GM18868 (cell line): ENCODE results near the gene EIF4E3.

Source experiments
- ATAC-seq: cut with Tn5 transposase; IDR thresholded peaks from one replicate; pipeline ENCODE4 v1.9.1; 2021; ENCODE audit warnings: mild to moderate bottlenecking, moderate library complexity; ENCODE audit not compliant: unreplicated experiment

EIF4E3 gene

GRCh38 chr3:71723452-71724170 lies 1.6 kb downstream of the EIF4E3 start:
- peak; percentile 51 for ATAC-seq

- ATAC-seq: no peak
Observed at GRCh38 chr3:71722693-71723092, 2.5 kb downstream of the EIF4E3 start.

GRCh38 chr3:71721651-71722157 lies 3.5 kb downstream of the EIF4E3 start:
- no peak for ATAC-seq

GRCh38 chr3:71721002-71721401 lies 4.2 kb downstream of the EIF4E3 start:
- ATAC-seq: no peak

- no peak for ATAC-seq
Observed at GRCh38 chr3:71718072-71718471, 7.1 kb downstream of the EIF4E3 start.

DNA sequence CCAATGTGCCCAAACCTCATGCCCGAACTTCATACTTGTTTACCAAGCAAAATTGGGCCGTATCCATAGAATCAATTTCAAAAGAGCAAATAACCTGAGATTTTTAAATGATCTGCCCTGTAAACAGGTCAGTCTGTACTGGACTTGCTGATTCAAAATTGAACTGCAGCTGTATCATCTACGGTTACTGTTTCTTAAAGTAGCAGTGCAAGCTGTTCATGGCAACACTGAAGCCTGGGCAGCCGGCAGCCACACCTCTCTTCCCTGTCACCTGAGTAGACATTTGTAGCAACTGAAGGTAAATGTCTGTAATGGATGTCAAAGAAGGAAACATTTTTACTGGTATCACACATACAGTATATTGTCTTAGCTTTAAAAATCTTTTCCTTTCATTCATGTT lies 10.6 kb downstream of the EIF4E3 start:
- no peak for ATAC-seq

- no peak for ATAC-seq
Observed at GRCh38 chr3:71713041-71713440, 12.2 kb downstream of the EIF4E3 start.

DNA sequence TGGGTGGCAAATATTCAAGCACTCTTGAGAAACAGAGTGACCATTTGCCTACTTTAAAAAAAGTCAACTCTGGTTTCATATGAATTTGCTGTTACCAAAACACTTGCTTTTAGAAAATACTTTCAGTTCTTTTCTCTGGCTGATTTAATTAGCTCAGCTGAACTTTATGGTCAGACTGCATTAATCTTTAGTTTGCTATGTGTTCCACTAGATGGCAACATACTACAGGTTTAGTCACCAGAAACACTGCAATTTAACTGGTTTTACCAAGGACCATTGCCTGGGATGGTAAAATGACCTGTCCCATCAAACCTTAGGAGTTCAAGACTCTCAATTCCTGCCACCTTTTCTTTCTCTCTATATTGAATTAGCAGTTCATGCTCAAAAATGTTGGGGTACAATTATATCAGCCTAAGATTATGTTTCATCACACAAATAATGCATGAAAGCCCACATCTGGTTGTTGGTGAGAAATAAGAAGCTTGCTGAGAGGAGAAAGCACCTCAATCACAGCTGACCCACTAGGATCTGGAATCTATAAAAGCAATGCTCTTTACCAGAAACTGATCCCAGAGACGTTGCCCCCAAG lies 14.2 kb downstream of the EIF4E3 start:
- peak; percentile 80 for ATAC-seq

DNA sequence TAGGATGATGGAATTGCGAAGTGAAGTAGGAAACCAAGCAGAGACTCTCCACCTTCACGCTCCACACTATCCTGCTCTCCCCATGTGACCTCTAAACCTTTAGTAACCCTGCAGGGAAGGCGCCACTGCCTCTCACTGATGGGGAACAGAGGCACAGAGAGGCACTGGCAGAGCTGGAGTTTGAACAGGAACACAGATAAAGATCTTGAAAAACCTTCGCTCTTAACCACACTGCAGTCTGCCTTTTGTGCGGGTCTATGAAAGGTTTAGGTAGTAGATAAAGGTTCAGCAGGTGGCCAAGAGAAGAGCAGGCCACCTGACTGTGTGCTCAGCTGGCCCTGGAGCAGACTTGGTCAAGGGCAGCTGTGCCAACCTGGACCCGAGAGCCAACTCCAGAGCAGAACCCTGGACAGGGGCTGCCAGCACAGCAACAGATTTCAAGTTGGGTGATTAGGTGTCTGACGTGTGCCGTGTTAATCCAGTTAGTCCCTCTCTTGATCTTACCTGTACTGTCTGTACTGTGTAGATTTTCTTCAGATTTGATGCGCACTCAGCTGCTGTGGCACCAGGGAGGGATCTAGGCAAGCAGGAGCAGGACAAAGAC lies 15.2 kb downstream of the EIF4E3 start:
- ATAC-seq: no peak

GRCh38 chr3:71708476-71709105 lies 16.6 kb downstream of the EIF4E3 start:
- ATAC-seq: no peak

- ATAC-seq: no peak
Observed at GRCh38 chr3:71707595-71707994, 17.6 kb downstream of the EIF4E3 start.

DNA sequence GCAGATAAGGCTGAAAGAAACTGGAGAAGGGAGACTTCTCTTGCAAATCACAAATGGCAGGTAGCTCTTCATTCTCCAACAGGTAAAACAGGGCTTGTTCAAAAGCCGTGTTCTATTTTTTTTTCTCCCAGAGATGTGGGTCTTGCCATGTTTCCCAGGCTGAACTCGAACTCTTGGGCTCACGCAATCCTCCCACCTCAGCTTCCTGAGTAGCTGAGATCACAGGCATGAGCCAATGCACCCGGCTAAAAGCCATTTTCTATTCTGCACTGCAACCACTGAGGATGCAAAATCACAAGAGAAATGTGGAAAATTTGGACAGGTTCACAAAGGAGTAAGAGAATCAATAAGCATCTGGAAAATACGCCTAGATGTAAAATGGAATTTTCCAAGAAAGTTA lies 19.5 kb downstream of the EIF4E3 start:
- ATAC-seq: no peak

- ATAC-seq: no peak
Observed at GRCh38 chr3:71704915-71705314, 20.3 kb downstream of the EIF4E3 start.

DNA sequence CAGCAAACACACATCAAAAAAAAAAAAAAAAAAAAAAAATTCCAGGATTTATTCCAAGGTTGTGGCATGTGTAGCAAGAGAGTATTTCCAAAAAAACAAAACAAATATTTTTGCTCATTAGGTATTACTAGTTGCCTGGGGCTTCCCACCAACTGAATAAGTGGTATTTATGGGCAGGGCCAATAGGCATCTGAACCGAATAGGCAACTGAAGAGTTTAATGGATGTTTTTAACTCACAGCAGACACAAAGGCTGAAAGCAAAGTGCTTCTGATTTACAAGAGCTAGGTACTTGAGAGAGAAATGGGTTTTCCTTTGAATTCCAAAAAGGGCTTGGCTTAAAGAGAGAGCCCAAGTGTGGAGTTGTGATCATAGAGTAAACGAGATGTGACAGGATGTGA lies 21.4 kb downstream of the EIF4E3 start:
- no peak for ATAC-seq

DNA sequence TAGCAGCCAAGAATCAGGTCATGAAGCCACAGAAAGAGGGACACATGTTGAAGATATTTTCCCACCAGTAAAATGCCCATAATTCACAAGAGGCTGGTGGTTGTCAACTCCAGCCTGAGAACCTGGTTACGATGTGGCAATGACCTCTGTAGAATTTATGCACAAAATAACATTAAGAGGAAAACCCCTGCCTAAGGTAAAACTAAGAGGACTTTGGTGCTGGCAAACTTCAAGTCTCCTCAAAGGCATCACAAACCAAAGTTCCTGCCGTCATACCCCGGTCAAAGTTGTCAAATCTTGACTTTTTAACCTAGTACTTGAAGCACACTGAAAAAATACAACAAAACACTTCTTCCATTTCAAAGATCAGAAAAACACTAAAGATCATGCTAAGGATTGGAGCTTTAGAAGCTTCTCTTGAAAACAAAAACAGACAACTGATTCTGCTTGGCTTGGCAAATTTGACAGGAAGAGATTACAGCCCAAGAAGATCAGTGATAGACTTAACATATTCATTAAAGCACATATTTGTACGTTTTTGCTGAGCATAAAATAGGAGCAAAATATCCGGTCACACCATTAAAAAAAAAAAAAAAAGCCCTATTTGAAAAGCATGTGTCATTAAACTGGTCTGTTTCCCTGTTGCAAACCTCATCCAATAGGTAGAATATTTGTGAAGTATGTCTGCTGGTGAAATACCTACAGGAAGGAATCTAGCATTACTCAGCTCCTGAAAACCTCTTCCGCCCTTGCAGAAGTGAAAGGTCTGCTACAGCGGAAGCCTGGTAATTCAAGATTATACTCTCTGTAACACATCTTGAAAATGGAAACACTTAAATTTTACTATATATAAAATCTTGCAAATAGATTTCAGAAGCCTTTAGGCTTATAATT lies 22.8 kb downstream of the EIF4E3 start:
- peak; percentile 84 for ATAC-seq

DNA sequence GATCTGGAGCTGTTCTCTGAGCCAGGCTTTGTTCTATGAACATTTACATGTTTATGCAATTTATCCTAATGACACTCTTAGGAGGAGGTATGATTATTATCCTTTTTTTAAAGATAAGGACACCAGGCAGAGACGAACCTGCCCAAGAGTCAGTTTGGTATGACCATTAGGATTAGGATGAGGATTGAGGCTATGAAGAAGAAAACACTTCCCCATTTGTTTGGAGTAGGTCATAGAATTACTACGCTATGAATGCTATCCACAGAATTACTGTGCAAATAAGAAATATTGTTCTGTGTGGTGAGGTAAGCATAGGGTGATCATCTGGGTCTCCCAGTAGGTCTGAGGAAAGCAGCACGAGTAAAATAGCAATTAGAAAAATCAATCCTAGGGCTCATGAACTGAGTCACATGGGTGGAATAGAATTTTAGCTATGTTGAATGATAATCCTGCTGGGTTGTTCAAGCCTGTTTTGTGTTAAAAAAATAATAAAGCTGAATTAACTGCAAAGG lies 23.9 kb downstream of the EIF4E3 start:
- ATAC-seq: no peak

GRCh38 chr3:71695000-71695482 lies 30.2 kb downstream of the EIF4E3 start:
- no peak for ATAC-seq

GRCh38 chr3:71694358-71694999 lies 30.7 kb downstream of the EIF4E3 start:
- no peak for ATAC-seq

DNA sequence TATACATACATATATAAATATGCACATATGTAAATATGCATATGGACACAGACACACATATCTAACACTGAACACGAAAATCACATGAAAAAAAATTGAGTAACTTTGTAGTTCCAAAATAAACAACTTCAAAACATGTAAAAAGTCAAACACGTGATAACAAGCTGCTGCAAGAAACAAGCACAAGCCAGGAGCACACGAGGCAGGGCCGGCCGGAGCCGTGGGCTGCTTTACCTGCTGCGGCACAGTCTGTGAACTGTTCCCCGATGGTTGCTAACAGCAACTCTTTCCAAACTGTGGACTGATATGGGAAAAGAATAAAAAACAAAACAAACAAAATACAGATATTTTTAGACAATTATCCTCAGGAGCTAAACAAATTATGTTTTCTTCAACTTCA lies 31.6 kb downstream of the EIF4E3 start:
- ATAC-seq: no peak

GRCh38 chr3:71692139-71692538 lies 33.1 kb downstream of the EIF4E3 start:
- ATAC-seq: no peak
